ENCODE results near the gene LRP11. TPM values are rescaled to one million over a fixed set of nuclear protein-coding genes. Genes with fewer than 3 reads are reported as not detected.

LRP11 gene
- total RNA-seq, 1 donor from 2014 or later = 51.1 TPM

DNA sequence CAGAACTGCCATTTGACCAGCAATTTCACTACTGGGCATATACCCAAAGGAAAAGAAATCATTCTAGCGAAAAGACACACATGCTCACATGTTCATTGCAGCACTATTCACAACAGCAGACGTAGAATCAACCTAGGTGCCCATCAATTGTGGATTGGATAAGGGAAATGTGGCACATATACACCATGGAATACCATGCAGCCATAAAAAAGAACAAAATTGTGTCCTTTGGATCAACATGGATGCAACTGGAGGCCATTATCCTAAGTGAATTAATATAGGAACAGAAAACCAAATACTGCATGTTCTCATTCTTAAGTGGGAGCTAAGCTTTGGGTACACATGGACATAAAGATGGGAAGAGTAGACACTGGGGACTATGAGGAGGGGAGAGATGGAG is 17.7 kb upstream of the LRP11 start:
- ATAC-seq (no peak), DNase-seq (no peak)
- H3K4me3 ChIP-seq = no peak overlapping the region
- no peaks in the 10 kb centered on the region for H3K9me3 ChIP-seq
- H3K36me3 ChIP-seq = no peaks in the 10 kb centered on the region
- H3K4me1 ChIP-seq = peaks cover 7% of the 10 kb centered on the region
- intact Hi-C loops (cut with DNase I) = no loop called here
- no peaks in the 10 kb centered on the region for H3K27me3 ChIP-seq
- TF ChIP-seq, protein P1, sequence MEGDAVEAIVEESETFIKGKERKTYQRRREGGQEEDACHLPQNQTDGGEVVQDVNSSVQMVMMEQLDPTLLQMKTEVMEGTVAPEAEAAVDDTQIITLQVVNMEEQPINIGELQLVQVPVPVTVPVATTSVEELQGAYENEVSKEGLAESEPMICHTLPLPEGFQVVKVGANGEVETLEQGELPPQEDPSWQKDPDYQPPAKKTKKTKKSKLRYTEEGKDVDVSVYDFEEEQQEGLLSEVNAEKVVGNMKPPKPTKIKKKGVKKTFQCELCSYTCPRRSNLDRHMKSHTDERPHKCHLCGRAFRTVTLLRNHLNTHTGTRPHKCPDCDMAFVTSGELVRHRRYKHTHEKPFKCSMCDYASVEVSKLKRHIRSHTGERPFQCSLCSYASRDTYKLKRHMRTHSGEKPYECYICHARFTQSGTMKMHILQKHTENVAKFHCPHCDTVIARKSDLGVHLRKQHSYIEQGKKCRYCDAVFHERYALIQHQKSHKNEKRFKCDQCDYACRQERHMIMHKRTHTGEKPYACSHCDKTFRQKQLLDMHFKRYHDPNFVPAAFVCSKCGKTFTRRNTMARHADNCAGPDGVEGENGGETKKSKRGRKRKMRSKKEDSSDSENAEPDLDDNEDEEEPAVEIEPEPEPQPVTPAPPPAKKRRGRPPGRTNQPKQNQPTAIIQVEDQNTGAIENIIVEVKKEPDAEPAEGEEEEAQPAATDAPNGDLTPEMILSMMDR (IDR thresholded peaks at IDR 0.05) = no peak
- H3K27ac ChIP-seq = no peak overlapping the region

DNA sequence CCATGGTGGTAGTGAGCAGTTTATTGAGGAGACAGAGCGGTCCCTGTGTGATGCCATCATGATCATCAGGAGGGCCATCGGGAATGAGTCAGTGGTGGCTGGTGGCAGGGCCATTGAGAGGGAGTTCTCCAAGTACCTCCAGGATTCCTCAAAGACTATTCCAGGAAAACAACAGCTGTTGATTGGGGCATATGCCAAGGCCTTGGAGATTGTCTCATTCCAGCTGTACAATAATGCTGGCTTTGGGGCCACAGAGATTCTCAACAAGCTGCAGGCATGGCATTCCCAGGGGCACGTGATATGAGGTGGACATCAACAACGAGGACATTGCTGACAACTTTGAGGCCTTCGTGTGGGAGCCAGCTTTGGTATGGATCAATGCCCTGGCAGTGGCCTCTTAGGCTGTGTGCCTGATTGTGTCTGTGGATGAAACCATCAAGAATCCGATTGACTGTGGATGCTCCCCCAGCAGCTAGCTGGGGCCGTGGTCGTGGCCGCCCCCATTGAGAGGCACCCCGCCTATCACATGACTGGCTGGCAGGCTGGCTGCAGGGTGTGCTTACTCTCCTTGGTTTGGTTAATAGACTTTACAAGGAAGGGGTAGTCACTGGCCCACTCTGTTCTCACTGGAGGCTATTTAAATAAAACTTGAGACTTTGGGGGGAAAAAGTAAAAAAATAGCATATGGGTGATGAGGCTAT is 17.1 kb upstream of the LRP11 start:
- peaks cover 7% of the 10 kb centered on the region for H3K4me1 ChIP-seq
- ATAC-seq (no peak), DNase-seq (no peak)
- intact Hi-C loops (cut with DNase I) = no loop called here
- H3K27ac ChIP-seq = no peak overlapping the region
- TF ChIP-seq, protein P1 (IDR thresholded peaks at IDR 0.05) = no peak
- no peaks in the 10 kb centered on the region for H3K9me3 ChIP-seq
- no peak overlapping the region for H3K4me3 ChIP-seq
- H3K27me3 ChIP-seq = no peaks in the 10 kb centered on the region
- H3K36me3 ChIP-seq = no peaks in the 10 kb centered on the region

GRCh38 chr6:149877659-149878058 is 13.5 kb upstream of the LRP11 start:
- no peaks in the 10 kb centered on the region for H3K36me3 ChIP-seq
- DNase-seq = no peak
- intact Hi-C loops (cut with DNase I) = no loop called here
- TF ChIP-seq, protein P1 (IDR thresholded peaks at IDR 0.05) = no peak
- ATAC-seq = no peak
- no peaks in the 10 kb centered on the region for H3K4me1 ChIP-seq
- H3K27ac ChIP-seq = no peak overlapping the region
- no peaks in the 10 kb centered on the region for H3K27me3 ChIP-seq
- no peak overlapping the region for H3K4me3 ChIP-seq
- no peaks in the 10 kb centered on the region for H3K9me3 ChIP-seq

- H3K9me3 ChIP-seq = no peaks in the 10 kb centered on the region
- ATAC-seq (no peak), DNase-seq (no peak)
- intact Hi-C loops (cut with DNase I) = no loop called here
- no peaks in the 10 kb centered on the region for H3K4me1 ChIP-seq
- H3K27ac ChIP-seq = no peak overlapping the region
- no peak overlapping the region for H3K4me3 ChIP-seq
- H3K27me3 ChIP-seq = no peaks in the 10 kb centered on the region
- TF ChIP-seq, protein P1 (IDR thresholded peaks at IDR 0.05) = no peak
- no peaks in the 10 kb centered on the region for H3K36me3 ChIP-seq
Observed at GRCh38 chr6:149876241-149876933, 12.2 kb upstream of the LRP11 start.

DNA sequence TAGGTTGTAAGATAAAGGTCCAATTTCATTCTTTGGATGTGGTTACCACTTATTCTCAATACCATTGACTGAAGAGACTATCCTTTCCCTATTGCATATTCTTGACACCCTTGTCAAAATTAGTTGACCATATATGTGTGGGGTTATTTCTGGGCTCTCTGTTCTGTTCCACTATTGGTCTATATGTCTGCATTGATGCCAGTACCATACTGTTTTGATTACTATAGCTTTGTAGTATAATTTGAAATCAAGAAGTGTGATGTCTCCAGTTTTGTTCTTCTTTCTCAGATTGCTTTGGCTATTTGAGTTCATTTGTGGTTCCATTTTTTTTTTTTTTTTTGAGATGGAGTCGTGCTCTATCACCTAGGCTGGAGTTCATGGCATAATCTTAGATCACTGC is 8.1 kb upstream of the LRP11 start:
- H3K9me3 ChIP-seq = no peaks in the 10 kb centered on the region
- TF ChIP-seq, protein P1 (IDR thresholded peaks at IDR 0.05) = no peak
- no peaks in the 10 kb centered on the region for H3K27me3 ChIP-seq
- no peak overlapping the region for H3K4me3 ChIP-seq
- H3K36me3 ChIP-seq = no peaks in the 10 kb centered on the region
- no peak for DNase-seq
- no peak overlapping the region for H3K27ac ChIP-seq
- no peaks in the 10 kb centered on the region for H3K4me1 ChIP-seq
- intact Hi-C loops (cut with DNase I) = no loop called here
- no peak for ATAC-seq
